Liver (tissue), 2 donors: Measurements from ENCODE around the gene CCL4L2.

Experiments
- FOXA2 ChIP-seq: IDR thresholded peaks from 2 replicates; pipeline ENCODE4 v1.6.1; 2016; ENCODE audit warnings: antibody characterized with exemption
- TF ChIP-seq, protein P1 (sequence below): fragments of 150-350 bp; IDR thresholded peaks from 2 replicates; pipeline ENCODE4 v1.5.1; 2017; ENCODE audit warnings: improper control_type of control experiment, low read depth, low read length; ENCODE audit not compliant: missing input control
- donor health status: healthy.

DNA sequence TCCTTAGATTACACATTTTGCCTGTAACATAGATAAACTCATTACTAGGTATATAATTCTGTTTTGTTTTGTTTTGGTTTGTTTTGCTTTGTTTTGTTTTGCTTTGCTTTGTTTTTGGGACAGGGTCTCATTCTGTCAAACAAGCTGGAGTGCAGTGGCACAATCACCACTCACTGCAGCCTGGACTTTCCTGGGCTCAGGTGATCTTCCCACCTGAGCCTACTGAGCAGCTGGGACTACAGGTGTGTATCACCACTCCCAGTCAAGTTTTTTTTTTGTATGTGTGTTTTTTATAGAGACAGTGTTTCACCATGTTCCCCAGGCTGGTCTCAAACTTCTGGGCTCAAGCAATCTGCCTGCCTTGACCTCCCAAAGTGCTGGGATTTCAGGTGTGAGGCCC lies 1.3 kb upstream of the CCL4L2 start:
- TF ChIP-seq, protein P1, sequence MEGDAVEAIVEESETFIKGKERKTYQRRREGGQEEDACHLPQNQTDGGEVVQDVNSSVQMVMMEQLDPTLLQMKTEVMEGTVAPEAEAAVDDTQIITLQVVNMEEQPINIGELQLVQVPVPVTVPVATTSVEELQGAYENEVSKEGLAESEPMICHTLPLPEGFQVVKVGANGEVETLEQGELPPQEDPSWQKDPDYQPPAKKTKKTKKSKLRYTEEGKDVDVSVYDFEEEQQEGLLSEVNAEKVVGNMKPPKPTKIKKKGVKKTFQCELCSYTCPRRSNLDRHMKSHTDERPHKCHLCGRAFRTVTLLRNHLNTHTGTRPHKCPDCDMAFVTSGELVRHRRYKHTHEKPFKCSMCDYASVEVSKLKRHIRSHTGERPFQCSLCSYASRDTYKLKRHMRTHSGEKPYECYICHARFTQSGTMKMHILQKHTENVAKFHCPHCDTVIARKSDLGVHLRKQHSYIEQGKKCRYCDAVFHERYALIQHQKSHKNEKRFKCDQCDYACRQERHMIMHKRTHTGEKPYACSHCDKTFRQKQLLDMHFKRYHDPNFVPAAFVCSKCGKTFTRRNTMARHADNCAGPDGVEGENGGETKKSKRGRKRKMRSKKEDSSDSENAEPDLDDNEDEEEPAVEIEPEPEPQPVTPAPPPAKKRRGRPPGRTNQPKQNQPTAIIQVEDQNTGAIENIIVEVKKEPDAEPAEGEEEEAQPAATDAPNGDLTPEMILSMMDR = no peak
- TF ChIP-seq FOXA2 = no peak
